Fibroblast of gingiva (primary cell): ENCODE results near the gene RPP25L.

Experiments
- DNase-seq: peaks from one replicate; pipeline ENCODE4 v3.0.0-alpha.2; 2011; ENCODE audit warnings: low read depth

RPP25L gene

GRCh38 chr9:34585946-34586669 lies 25.8 kb downstream of the RPP25L start:
- DNase-seq: no peak

GRCh38 chr9:34584970-34585369 lies 26.9 kb downstream of the RPP25L start:
- DNase-seq: no peak

- DNase-seq: no peak
Measured at GRCh38 chr9:34582787-34583186, 29.1 kb downstream of the RPP25L start.

- DNase-seq: no peak
Measured at GRCh38 chr9:34581318-34581717, 30.6 kb downstream of the RPP25L start.

- no peak for DNase-seq
Measured at GRCh38 chr9:34580358-34580757, 31.5 kb downstream of the RPP25L start.

- DNase-seq: no peak
Measured at GRCh38 chr9:34579808-34580163, 32.1 kb downstream of the RPP25L start.

- DNase-seq: no peak
Measured at GRCh38 chr9:34579104-34579807, 32.6 kb downstream of the RPP25L start.

GRCh38 chr9:34578241-34579103 lies 33.4 kb downstream of the RPP25L start:
- peak; percentile 10 for DNase-seq

GRCh38 chr9:34577400-34578240 lies 34.3 kb downstream of the RPP25L start:
- DNase-seq: no peak

GRCh38 chr9:34576597-34577399 lies 35.1 kb downstream of the RPP25L start:
- no peak for DNase-seq

- no peak for DNase-seq
Measured at GRCh38 chr9:34575862-34576596, 35.9 kb downstream of the RPP25L start.

- no peak for DNase-seq
Measured at GRCh38 chr9:34575241-34575640, 36.7 kb downstream of the RPP25L start.

- DNase-seq: no peak
Measured at GRCh38 chr9:34574571-34574970, 37.3 kb downstream of the RPP25L start.

GRCh38 chr9:34573599-34574325 lies 38.1 kb downstream of the RPP25L start:
- no peak for DNase-seq

- DNase-seq: no peak
Measured at GRCh38 chr9:34572628-34573027, 39.3 kb downstream of the RPP25L start.

- DNase-seq: no peak
Measured at GRCh38 chr9:34572092-34572491, 39.8 kb downstream of the RPP25L start.

GRCh38 chr9:34571481-34571810 lies 40.5 kb downstream of the RPP25L start:
- no peak for DNase-seq

GRCh38 chr9:34570809-34571480 lies 41.0 kb downstream of the RPP25L start:
- DNase-seq: no peak

GRCh38 chr9:34570376-34570775 lies 41.5 kb downstream of the RPP25L start:
- DNase-seq: no peak
